Upper lobe of left lung (tissue), 6 donors: ENCODE results near the gene C11orf87. TPM values are rescaled to one million over a fixed set of nuclear protein-coding genes. Genes with fewer than 3 reads are reported as not detected.

Experiments used
- ATAC-seq, 2 donors: fragments of 200-7000 bp; cut with Tn5 transposase; one replicate each; pipeline ENCODE4 v1.9.1; 2022; ENCODE audit warnings: mild to moderate bottlenecking in 2 of 2, moderate library complexity in 2 of 2; ENCODE audit not compliant: low FRiP score in 2 of 2
- DNase-seq, 2 donors: peaks; one replicate each; pipeline ENCODE4 v3.0.0-alpha.2; 2019 to 2020
- H3K27ac ChIP-seq, 4 donors: fragments of 200-600 bp; sonication (generic); one replicate each; pipeline ENCODE4 v1.5.1; 2016 to 2019
- H3K27me3 ChIP-seq, 4 donors: fragments of 200-600 bp; sonication (generic); one replicate each; pipeline ENCODE4 v1.5.1; 2017 to 2019
- H3K36me3 ChIP-seq, 4 donors: fragments of 200-600 bp; sonication (generic); one replicate each; pipeline ENCODE4 v1.5.1; 2016 to 2019
- H3K4me1 ChIP-seq, 4 donors: fragments of 200-600 bp; sonication (generic); one replicate each; pipeline ENCODE4 v1.5.1; 2018 to 2019
- H3K4me3 ChIP-seq, 4 donors: fragments of 200-600 bp; sonication (generic); one replicate each; pipeline ENCODE4 v1.5.1; 2017 to 2019; ENCODE audit warnings: mild to moderate bottlenecking in 2 of 4, moderate library complexity in 1 of 4
- H3K9me3 ChIP-seq, 4 donors: fragments of 200-600 bp; sonication (generic); one replicate each; pipeline ENCODE4 v1.5.1; 2018 to 2019
- CTCF ChIP-seq, 6 experiments: fragments of 450-650 bp in 4 of 6; fragments of 200-600 bp in 2 of 6; sonication (generic) in 2 of 6; IDR thresholded peaks; one replicate each; pipeline ENCODE4 v1.5.1; 2016 to 2019; ENCODE audit warnings: antibody characterized with exemption in 6 of 6
- EP300 ChIP-seq, 4 donors: sonication (generic); formaldehyde crosslinking; IDR thresholded peaks; one replicate each; pipeline ENCODE4 v1.5.1; 2017; ENCODE audit warnings: antibody characterized with exemption in 4 of 4, control low read depth in 2 of 4
- POLR2A ChIP-seq, 4 donors: fragments of 450-650 bp; IDR thresholded peaks; one replicate each; pipeline ENCODE4 v1.5.1; 2016 to 2017; ENCODE audit warnings: antibody characterized with exemption in 4 of 4, mild to moderate bottlenecking in 2 of 4
- POLR2AphosphoS5 ChIP-seq, 2 donors: sonication (generic); formaldehyde crosslinking; IDR thresholded peaks; one replicate each; pipeline ENCODE4 v1.5.1; 2017; ENCODE audit warnings: antibody characterized with exemption in 2 of 2
- WGBS, 2 donors: methylation state at CpG; one replicate each; pipeline ENCODE4 v1.1.5; 2017 to 2018; 5-methylcytosine and 5-hydroxymethylcytosine counted together
- total RNA-seq, 6 donors: library from RNA; depleted of rRNA in 4 of 6; stranded (reverse); fragments of >200 nt in 4 of 6; gene quantifications; one replicate each; pipeline versions ENCODE4 v1.1.0 to v1.2.1, GENCODE V29; 2016 to 2021
- donor health status: DM: no; HTN: no; CAD: no; lungs with moderate emphysema.
- donor health status: DM: no; HTN: yes; CAD: no; lungs with severe emphysema.

C11orf87 gene
- total RNA-seq, 6 donors from 2014 or later = 0.11 to 0.13 TPM; not detected in 4

GRCh38 chr11:109424901-109425300 is 2.9 kb downstream of the C11orf87 start:
- TF ChIP-seq CTCF (IDR thresholded peaks at IDR 0.05) = no peak
- TF ChIP-seq EP300 (IDR thresholded peaks at IDR 0.05) = no peak
- no peak for TF ChIP-seq POLR2AphosphoS5 (IDR thresholded peaks at IDR 0.05)
- no peak for TF ChIP-seq POLR2A (IDR thresholded peaks at IDR 0.05)
- Histone ChIP-seq H3K27ac (no peak overlapping the region), H3K4me1 (peaks cover 0 to 19% (median 8%) of the 10 kb centered on the region in 4 donors), H3K36me3 (no peaks in the 10 kb centered on the region), H3K9me3 (no peaks in the 10 kb centered on the region), H3K27me3 (peaks cover 0 to 22% (median 9%) of the 10 kb centered on the region in 4 donors), H3K4me3 (no peak overlapping the region)
- no peak for ATAC-seq
- 6 to 11% methylated on average over 10 of the region's 10 CpGs for WGBS, 2 donors
- DNase-seq = no peak

- TF ChIP-seq POLR2AphosphoS5 (IDR thresholded peaks at IDR 0.05) = no peak
- TF ChIP-seq CTCF (IDR thresholded peaks at IDR 0.05) = no peak
- no peak for TF ChIP-seq EP300 (IDR thresholded peaks at IDR 0.05)
- no peak for TF ChIP-seq POLR2A (IDR thresholded peaks at IDR 0.05)
- no peak overlapping the region for H3K27ac ChIP-seq
- no peak overlapping the region for H3K4me3 ChIP-seq
- no peaks in the 10 kb centered on the region for H3K9me3 ChIP-seq
- H3K36me3 ChIP-seq = no peaks in the 10 kb centered on the region
- H3K27me3 ChIP-seq = peaks cover 0 to 22% (median 9%) of the 10 kb centered on the region in 4 donors
- WGBS, 2 donors = 44 to 46% methylated on average over 2 of the region's 2 CpGs
- peaks cover 0 to 19% (median 8%) of the 10 kb centered on the region in 4 donors for H3K4me1 ChIP-seq
- ATAC-seq = no peak
- no peak for DNase-seq
Measured at GRCh38 chr11:109425554-109425953, 3.6 kb downstream of the C11orf87 start.

GRCh38 chr11:109426442-109427240 is 4.7 kb downstream of the C11orf87 start:
- ATAC-seq = no peak
- TF ChIP-seq EP300 (IDR thresholded peaks at IDR 0.05) (no peak), POLR2AphosphoS5 (IDR thresholded peaks at IDR 0.05) (no peak), POLR2A (IDR thresholded peaks at IDR 0.05) (no peak), CTCF (IDR thresholded peaks at IDR 0.05) (no peak)
- Histone ChIP-seq H3K36me3 (no peaks in the 10 kb centered on the region), H3K9me3 (no peaks in the 10 kb centered on the region), H3K4me3 (no peak overlapping the region), H3K4me1 (peaks cover 0 to 19% (median 8%) of the 10 kb centered on the region in 4 donors), H3K27ac (no peak overlapping the region), H3K27me3 (peaks cover 0 to 21% (median 9%) of the 10 kb centered on the region in 4 donors)
- DNase-seq = no peak
- WGBS, 2 donors = 58 to 65% methylated on average over 4 of the region's 4 CpGs

- WGBS, 2 donors = 79 to 81% methylated on average over 3 of the region's 3 CpGs
- TF ChIP-seq CTCF (IDR thresholded peaks at IDR 0.05) (no peak), EP300 (IDR thresholded peaks at IDR 0.05) (no peak), POLR2AphosphoS5 (IDR thresholded peaks at IDR 0.05) (no peak), POLR2A (IDR thresholded peaks at IDR 0.05) (no peak)
- no peaks in the 10 kb centered on the region for H3K36me3 ChIP-seq
- H3K9me3 ChIP-seq = no peaks in the 10 kb centered on the region
- no peak overlapping the region for H3K4me3 ChIP-seq
- DNase-seq (no peak), ATAC-seq (no peak)
- no peaks in the 10 kb centered on the region for H3K27me3 ChIP-seq
- no peaks in the 10 kb centered on the region for H3K4me1 ChIP-seq
- no peak overlapping the region for H3K27ac ChIP-seq
Measured at GRCh38 chr11:109432105-109432504, 10.1 kb downstream of the C11orf87 start.
